ENCODE data around the gene ERICH3. TPM values are rescaled to one million over a fixed set of nuclear protein-coding genes. Genes with fewer than 3 reads are reported as not detected.

ERICH3 gene
- total RNA-seq, 2 donors from 2014 or later: not detected

DNA sequence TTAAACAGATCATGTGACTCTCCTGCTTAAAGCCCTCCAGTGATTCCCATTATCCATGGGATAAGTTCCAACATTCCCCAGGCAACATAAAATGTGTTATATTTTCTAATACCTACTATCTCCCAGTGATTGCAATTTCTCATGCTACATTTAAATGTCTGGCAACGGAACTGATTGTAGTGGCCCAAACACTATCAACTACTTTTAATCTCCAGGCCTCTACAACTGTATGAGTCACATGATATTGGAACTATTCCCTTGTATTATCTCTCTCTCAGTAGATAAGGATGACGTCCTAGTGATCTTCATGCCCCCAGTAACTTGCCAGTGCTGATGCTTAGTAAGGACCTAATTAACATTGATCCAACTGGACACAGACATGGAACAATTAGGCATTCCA is 49.9 kb downstream of the ERICH3 start:
- no peak overlapping the region for H3K4me3 ChIP-seq (ENCODE audit: low read length)
- no peak overlapping the region for H3K9ac ChIP-seq (ENCODE audit: extremely low read depth, low read length, poor library complexity, severe bottlenecking)
- Mint-ChIP-seq H3K9me3 (no peaks in the 10 kb centered on the region), H3K4me3 (no peak overlapping the region), H3K27me3 (ENCODE audit: insufficient read depth) (no peaks in the 10 kb centered on the region), H3K4me1 (no peaks in the 10 kb centered on the region), H3K27ac (no peak overlapping the region), H3K36me3 (ENCODE audit: low read depth) (no peaks in the 10 kb centered on the region)
- no peak for DNase-seq
- TF ChIP-seq, protein P1, sequence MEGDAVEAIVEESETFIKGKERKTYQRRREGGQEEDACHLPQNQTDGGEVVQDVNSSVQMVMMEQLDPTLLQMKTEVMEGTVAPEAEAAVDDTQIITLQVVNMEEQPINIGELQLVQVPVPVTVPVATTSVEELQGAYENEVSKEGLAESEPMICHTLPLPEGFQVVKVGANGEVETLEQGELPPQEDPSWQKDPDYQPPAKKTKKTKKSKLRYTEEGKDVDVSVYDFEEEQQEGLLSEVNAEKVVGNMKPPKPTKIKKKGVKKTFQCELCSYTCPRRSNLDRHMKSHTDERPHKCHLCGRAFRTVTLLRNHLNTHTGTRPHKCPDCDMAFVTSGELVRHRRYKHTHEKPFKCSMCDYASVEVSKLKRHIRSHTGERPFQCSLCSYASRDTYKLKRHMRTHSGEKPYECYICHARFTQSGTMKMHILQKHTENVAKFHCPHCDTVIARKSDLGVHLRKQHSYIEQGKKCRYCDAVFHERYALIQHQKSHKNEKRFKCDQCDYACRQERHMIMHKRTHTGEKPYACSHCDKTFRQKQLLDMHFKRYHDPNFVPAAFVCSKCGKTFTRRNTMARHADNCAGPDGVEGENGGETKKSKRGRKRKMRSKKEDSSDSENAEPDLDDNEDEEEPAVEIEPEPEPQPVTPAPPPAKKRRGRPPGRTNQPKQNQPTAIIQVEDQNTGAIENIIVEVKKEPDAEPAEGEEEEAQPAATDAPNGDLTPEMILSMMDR (conservative IDR thresholded peaks at IDR 0.05): no peak
- WGBS, 2 experiments (ENCODE audit: insufficient coverage in 1 of 2, insufficient read length in 1 of 2): 79 to 89% methylated on average over 2 of the region's 2 CpGs
- H3K27me3 ChIP-seq (ENCODE audit: control insufficient read depth, insufficient read depth, low read length, poor library complexity, severe bottlenecking): no peaks in the 10 kb centered on the region
- H3K27ac ChIP-seq (ENCODE audit: low read depth, low read length): no peak overlapping the region
- H3K9me3 ChIP-seq (ENCODE audit: control insufficient read depth, low read length): no peaks in the 10 kb centered on the region
- no peaks in the 10 kb centered on the region for H3K4me1 ChIP-seq (ENCODE audit: control insufficient read depth, insufficient read depth, low read length)
- H3K36me3 ChIP-seq (ENCODE audit: control insufficient read depth, insufficient read depth, low read length): no peaks in the 10 kb centered on the region

DNA sequence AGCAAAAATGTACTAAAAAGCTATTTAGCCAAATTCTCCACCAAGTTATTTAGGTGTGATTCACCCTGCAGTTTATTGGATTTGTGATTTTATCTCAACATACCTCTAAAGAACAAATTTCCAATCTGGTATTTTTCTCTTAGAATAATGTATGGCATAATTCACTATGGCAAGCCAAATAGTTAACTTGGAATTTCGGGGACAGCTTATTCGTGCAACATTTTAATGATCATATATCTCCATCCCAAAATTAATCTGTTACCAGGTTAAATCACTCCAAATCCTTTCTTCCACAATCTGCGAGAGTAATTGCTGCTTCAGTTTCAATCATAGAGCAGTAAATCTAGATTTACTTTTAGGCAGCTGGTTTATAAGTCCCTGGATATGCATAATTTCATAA is 53.4 kb downstream of the ERICH3 start:
- H3K27me3 ChIP-seq (ENCODE audit: control insufficient read depth, insufficient read depth, low read length, poor library complexity, severe bottlenecking): no peaks in the 10 kb centered on the region
- no peaks in the 10 kb centered on the region for H3K9me3 ChIP-seq (ENCODE audit: control insufficient read depth, low read length)
- Mint-ChIP-seq H3K4me1 (no peaks in the 10 kb centered on the region), H3K27me3 (ENCODE audit: insufficient read depth) (no peaks in the 10 kb centered on the region), H3K9me3 (no peaks in the 10 kb centered on the region), H3K4me3 (no peak overlapping the region), H3K36me3 (ENCODE audit: low read depth) (no peaks in the 10 kb centered on the region), H3K27ac (no peak overlapping the region)
- TF ChIP-seq, protein P1 (conservative IDR thresholded peaks at IDR 0.05): no peak
- H3K36me3 ChIP-seq (ENCODE audit: control insufficient read depth, insufficient read depth, low read length): no peaks in the 10 kb centered on the region
- no peak for DNase-seq
- WGBS, 2 experiments (ENCODE audit: insufficient coverage in 1 of 2, insufficient read length in 1 of 2): 90 to 97% methylated on average over 2 to 3 of the region's 3 CpGs
- no peak overlapping the region for H3K9ac ChIP-seq (ENCODE audit: extremely low read depth, low read length, poor library complexity, severe bottlenecking)
- no peaks in the 10 kb centered on the region for H3K4me1 ChIP-seq (ENCODE audit: control insufficient read depth, insufficient read depth, low read length)
- no peak overlapping the region for H3K4me3 ChIP-seq (ENCODE audit: low read length)
- no peak overlapping the region for H3K27ac ChIP-seq (ENCODE audit: low read depth, low read length)

DNA sequence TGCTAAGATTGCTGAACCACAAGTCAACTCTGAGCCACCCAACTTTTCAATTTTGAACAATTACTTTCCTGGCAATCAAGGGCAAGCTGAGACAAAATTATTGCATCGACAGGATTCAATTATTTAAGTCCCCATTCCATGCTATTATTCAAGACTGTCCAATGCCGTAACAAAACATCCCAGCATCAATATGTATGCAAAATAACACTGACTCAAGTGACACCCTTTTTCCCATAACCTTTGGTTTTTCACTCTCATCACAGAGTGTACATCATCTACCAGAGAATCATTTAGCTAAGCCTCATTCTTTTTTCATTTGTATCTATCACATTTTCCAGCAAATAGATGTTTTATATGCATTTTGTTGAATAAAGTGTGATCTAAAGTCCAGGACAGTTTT is 54.6 kb downstream of the ERICH3 start:
- Mint-ChIP-seq H3K9me3 (no peaks in the 10 kb centered on the region), H3K4me1 (no peaks in the 10 kb centered on the region), H3K27ac (no peak overlapping the region), H3K36me3 (ENCODE audit: low read depth) (no peaks in the 10 kb centered on the region), H3K27me3 (ENCODE audit: insufficient read depth) (no peaks in the 10 kb centered on the region), H3K4me3 (no peak overlapping the region)
- no peak for DNase-seq
- no peak overlapping the region for H3K4me3 ChIP-seq (ENCODE audit: low read length)
- H3K27me3 ChIP-seq (ENCODE audit: control insufficient read depth, insufficient read depth, low read length, poor library complexity, severe bottlenecking): no peaks in the 10 kb centered on the region
- H3K9me3 ChIP-seq (ENCODE audit: control insufficient read depth, low read length): no peaks in the 10 kb centered on the region
- H3K9ac ChIP-seq (ENCODE audit: extremely low read depth, low read length, poor library complexity, severe bottlenecking): no peak overlapping the region
- H3K27ac ChIP-seq (ENCODE audit: low read depth, low read length): no peak overlapping the region
- WGBS, 2 experiments (ENCODE audit: insufficient coverage in 1 of 2, insufficient read length in 1 of 2): 91 to 93% methylated on average over 2 of the region's 2 CpGs
- no peaks in the 10 kb centered on the region for H3K4me1 ChIP-seq (ENCODE audit: control insufficient read depth, insufficient read depth, low read length)
- TF ChIP-seq, protein P1 (conservative IDR thresholded peaks at IDR 0.05): no peak
- no peaks in the 10 kb centered on the region for H3K36me3 ChIP-seq (ENCODE audit: control insufficient read depth, insufficient read depth, low read length)
